ENCODE measurements around the gene PCBP4. TPM values are rescaled to one million over a fixed set of nuclear protein-coding genes. Genes with fewer than 3 reads are reported as not detected.
A peak's percentile ranks its signal among the peaks of the same experiment; 100 is the strongest.

The PCBP4 gene
- total RNA-seq, 1 donor, result 22.4 TPM

DNA sequence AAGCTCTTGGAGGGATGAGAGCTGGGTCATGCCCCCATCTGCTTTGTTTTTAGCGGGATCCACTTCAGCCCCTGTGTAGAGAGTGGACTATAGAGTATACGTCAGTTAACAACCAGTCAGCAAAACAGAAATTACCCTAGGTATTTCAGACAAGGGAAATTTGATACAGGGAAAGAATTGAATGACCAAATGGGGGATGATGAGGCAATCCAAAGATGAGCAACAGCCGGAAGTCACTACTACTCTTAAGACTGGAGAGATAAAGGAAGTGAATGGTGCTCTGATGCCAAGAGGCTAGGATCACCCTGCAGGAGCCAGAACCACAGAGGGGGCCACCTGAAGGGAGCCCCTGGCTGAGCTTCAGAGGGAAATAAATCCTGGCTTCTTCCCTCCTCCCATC is 13.8 kb downstream of the PCBP4 start:
- Histone ChIP-seq H3K4me1 (ENCODE audit: insufficient read depth, low read length) (peaks cover 11% of the 10 kb centered on the region), H3K27me3 (ENCODE audit: insufficient read depth, low read length) (no peaks in the 10 kb centered on the region), H3K9me3 (ENCODE audit: low read depth, low read length) (no peaks in the 10 kb centered on the region), H3K4me2 (ENCODE audit: insufficient read depth, low read length) (peak overlapping the region; percentile 30), H3K79me2 (ENCODE audit: insufficient read depth, low read length) (no peaks in the 10 kb centered on the region), H4K20me1 (ENCODE audit: insufficient read depth, low read length) (no peaks in the 10 kb centered on the region), H3K4me3 (ENCODE audit: insufficient read depth, low read length) (no peak overlapping the region), H2AFZ (ENCODE audit: low read length) (no peak overlapping the region), H3K27ac (ENCODE audit: low read depth, low read length) (peak overlapping the region; percentile 48), H3K36me3 (ENCODE audit: insufficient read depth, low read length) (peaks cover 6% of the 10 kb centered on the region)
- TF ChIP-seq, protein P1, sequence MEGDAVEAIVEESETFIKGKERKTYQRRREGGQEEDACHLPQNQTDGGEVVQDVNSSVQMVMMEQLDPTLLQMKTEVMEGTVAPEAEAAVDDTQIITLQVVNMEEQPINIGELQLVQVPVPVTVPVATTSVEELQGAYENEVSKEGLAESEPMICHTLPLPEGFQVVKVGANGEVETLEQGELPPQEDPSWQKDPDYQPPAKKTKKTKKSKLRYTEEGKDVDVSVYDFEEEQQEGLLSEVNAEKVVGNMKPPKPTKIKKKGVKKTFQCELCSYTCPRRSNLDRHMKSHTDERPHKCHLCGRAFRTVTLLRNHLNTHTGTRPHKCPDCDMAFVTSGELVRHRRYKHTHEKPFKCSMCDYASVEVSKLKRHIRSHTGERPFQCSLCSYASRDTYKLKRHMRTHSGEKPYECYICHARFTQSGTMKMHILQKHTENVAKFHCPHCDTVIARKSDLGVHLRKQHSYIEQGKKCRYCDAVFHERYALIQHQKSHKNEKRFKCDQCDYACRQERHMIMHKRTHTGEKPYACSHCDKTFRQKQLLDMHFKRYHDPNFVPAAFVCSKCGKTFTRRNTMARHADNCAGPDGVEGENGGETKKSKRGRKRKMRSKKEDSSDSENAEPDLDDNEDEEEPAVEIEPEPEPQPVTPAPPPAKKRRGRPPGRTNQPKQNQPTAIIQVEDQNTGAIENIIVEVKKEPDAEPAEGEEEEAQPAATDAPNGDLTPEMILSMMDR (IDR thresholded peaks at IDR 0.05; ENCODE audit: extremely low read depth, low read depth, low read length), result no peak
- DNase-seq (ENCODE audit: insufficient read length, low spot score, missing footprints), result peak; percentile 98

DNA sequence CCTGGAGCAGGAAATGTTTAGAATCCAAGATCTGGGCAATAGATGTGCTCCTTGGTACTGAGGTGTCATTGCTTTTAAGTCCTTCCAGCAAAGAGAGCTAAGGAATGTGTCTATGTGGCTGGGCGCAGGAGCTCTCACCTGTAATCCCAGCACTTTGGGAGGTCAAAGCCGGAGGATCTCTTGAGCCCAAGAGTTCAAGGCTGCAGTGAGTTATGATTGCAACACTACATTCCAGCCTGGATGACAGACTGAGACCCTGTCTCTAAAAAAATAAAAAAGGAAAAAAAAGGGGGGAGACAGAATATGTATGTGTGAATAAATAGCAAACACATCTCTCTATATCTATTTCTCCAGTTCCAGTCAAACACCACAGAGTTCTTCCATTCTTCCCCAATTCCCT is 16.4 kb downstream of the PCBP4 start:
- Histone ChIP-seq H3K4me3 (ENCODE audit: insufficient read depth, low read length) (no peak overlapping the region), H4K20me1 (ENCODE audit: insufficient read depth, low read length) (no peaks in the 10 kb centered on the region), H3K27me3 (ENCODE audit: insufficient read depth, low read length) (no peaks in the 10 kb centered on the region), H3K79me2 (ENCODE audit: insufficient read depth, low read length) (no peaks in the 10 kb centered on the region), H3K4me1 (ENCODE audit: insufficient read depth, low read length) (peaks cover 11% of the 10 kb centered on the region), H3K36me3 (ENCODE audit: insufficient read depth, low read length) (peaks cover 10% of the 10 kb centered on the region), H3K4me2 (ENCODE audit: insufficient read depth, low read length) (no peak overlapping the region), H2AFZ (ENCODE audit: low read length) (no peak overlapping the region), H3K27ac (ENCODE audit: low read depth, low read length) (no peak overlapping the region), H3K9me3 (ENCODE audit: low read depth, low read length) (no peaks in the 10 kb centered on the region)
- TF ChIP-seq, protein P1 (IDR thresholded peaks at IDR 0.05; ENCODE audit: extremely low read depth, low read depth, low read length), result no peak
- no peak for DNase-seq (ENCODE audit: insufficient read length, low spot score, missing footprints)

DNA sequence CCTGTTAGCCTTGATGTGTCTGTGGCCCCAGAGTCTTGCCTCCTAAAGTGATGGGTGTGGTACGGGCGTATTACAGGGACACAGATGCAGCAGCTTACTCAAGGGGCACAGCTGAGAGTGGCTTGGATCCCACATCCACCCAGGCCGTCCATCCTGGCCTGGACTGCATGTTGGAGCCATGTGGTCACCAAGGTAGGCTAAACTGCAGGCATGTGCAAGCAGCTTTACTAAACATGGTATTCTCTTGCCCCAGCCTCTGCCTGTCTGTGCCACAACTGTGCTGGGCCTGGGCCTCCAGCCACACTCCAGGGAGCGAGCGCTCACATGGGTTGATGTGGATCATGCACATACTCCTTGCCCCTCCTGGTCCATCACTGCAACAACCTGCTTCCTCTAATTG is 18.1 kb downstream of the PCBP4 start:
- Histone ChIP-seq H3K4me2 (ENCODE audit: insufficient read depth, low read length) (no peak overlapping the region), H3K27me3 (ENCODE audit: insufficient read depth, low read length) (no peaks in the 10 kb centered on the region), H3K36me3 (ENCODE audit: insufficient read depth, low read length) (peaks cover 22% of the 10 kb centered on the region), H3K9me3 (ENCODE audit: low read depth, low read length) (no peaks in the 10 kb centered on the region), H4K20me1 (ENCODE audit: insufficient read depth, low read length) (no peaks in the 10 kb centered on the region), H3K27ac (ENCODE audit: low read depth, low read length) (no peak overlapping the region), H3K79me2 (ENCODE audit: insufficient read depth, low read length) (no peaks in the 10 kb centered on the region), H3K4me1 (ENCODE audit: insufficient read depth, low read length) (peaks cover 11% of the 10 kb centered on the region), H2AFZ (ENCODE audit: low read length) (no peak overlapping the region), H3K4me3 (ENCODE audit: insufficient read depth, low read length) (no peak overlapping the region)
- TF ChIP-seq, protein P1 (IDR thresholded peaks at IDR 0.05; ENCODE audit: extremely low read depth, low read depth, low read length), result no peak
- DNase-seq (ENCODE audit: insufficient read length, low spot score, missing footprints), result peak; percentile 79

DNA sequence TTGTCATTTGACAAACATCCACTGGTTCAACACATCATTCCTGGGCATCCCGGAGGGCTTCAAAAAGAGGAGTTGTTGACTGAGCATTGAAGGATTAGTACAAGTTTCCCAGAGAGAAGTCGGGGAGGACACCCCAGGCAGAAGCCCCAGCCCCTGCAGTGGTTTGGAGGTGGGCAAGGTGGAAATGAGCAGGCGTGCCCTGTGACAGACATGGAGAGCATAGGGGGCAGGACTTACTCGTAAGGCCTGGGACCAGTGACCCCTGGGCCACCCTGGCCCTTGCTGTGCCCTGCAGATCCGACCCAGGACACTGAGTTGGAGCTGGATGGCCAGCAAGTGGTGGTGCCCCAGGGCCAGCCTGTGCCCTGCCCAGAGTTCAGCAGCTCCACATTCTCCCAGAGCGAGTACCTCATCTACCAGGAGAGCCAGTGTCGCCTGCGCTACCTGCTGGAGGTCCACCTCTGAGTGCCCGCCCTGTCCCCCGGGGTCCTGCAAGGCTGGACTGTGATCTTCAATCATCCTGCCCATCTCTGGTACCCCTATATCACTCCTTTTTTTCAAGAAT is 19.2 kb downstream of the PCBP4 start:
- TF ChIP-seq, protein P1 (IDR thresholded peaks at IDR 0.05; ENCODE audit: extremely low read depth, low read depth, low read length), result no peak
- H3K27me3 ChIP-seq (ENCODE audit: insufficient read depth, low read length), result no peaks in the 10 kb centered on the region

More for the DNA sequence above, 19.2 kb downstream of the PCBP4 start:
- Histone ChIP-seq H3K4me3 (ENCODE audit: insufficient read depth, low read length) (no peak overlapping the region), H4K20me1 (ENCODE audit: insufficient read depth, low read length) (no peaks in the 10 kb centered on the region), H3K79me2 (ENCODE audit: insufficient read depth, low read length) (no peaks in the 10 kb centered on the region), H3K36me3 (ENCODE audit: insufficient read depth, low read length) (peaks cover 24% of the 10 kb centered on the region), H3K9me3 (ENCODE audit: low read depth, low read length) (no peaks in the 10 kb centered on the region), H3K4me2 (ENCODE audit: insufficient read depth, low read length) (no peak overlapping the region), H3K4me1 (ENCODE audit: insufficient read depth, low read length) (peaks cover 7% of the 10 kb centered on the region), H2AFZ (ENCODE audit: low read length) (no peak overlapping the region), H3K27ac (ENCODE audit: low read depth, low read length) (no peak overlapping the region)
- peak; percentile 18 for DNase-seq (ENCODE audit: insufficient read length, low spot score, missing footprints)

Measured in osteoblast (primary cell).